ENCODE data around the gene SIPA1L3.

GRCh38 chr19:37929355-37929923, 22.4 kb downstream of the SIPA1L3 start:
- TF ChIP-seq EZH2 (IDR thresholded peaks at IDR 0.05; ENCODE audit: borderline replicate concordance, insufficient read depth, low read length, poor library complexity, severe bottlenecking) = no peak
- TF ChIP-seq, protein P1, sequence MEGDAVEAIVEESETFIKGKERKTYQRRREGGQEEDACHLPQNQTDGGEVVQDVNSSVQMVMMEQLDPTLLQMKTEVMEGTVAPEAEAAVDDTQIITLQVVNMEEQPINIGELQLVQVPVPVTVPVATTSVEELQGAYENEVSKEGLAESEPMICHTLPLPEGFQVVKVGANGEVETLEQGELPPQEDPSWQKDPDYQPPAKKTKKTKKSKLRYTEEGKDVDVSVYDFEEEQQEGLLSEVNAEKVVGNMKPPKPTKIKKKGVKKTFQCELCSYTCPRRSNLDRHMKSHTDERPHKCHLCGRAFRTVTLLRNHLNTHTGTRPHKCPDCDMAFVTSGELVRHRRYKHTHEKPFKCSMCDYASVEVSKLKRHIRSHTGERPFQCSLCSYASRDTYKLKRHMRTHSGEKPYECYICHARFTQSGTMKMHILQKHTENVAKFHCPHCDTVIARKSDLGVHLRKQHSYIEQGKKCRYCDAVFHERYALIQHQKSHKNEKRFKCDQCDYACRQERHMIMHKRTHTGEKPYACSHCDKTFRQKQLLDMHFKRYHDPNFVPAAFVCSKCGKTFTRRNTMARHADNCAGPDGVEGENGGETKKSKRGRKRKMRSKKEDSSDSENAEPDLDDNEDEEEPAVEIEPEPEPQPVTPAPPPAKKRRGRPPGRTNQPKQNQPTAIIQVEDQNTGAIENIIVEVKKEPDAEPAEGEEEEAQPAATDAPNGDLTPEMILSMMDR (IDR thresholded peaks at IDR 0.05; ENCODE audit: poor library complexity, severe bottlenecking) = no peak
- TF ChIP-seq RAD21 (conservative IDR thresholded peaks at IDR 0.05) = no peak
- no peak for TF ChIP-seq TAF1 (IDR thresholded peaks at IDR 0.05; ENCODE audit: low read depth)
- TF ChIP-seq REST (IDR thresholded peaks at IDR 0.05; ENCODE audit: borderline replicate concordance) = no peak
- no peak for TF ChIP-seq EP300 (conservative IDR thresholded peaks at IDR 0.05; ENCODE audit: poor library complexity, severe bottlenecking)

Measured in neural cell (in vitro differentiated cells).